SH-SY5Y (cell line): Measurements from ENCODE around the gene HNRNPM.

Source experiments
- GATA2 ChIP-seq: IDR thresholded peaks from 2 replicates; pipeline ENCODE4 v1.6.1; 2011; ENCODE audit warnings: mild to moderate bottlenecking, low read depth, low read length
- GATA3 ChIP-seq: IDR thresholded peaks from 2 replicates; pipeline ENCODE4 v1.6.1; 2011; ENCODE audit warnings: low read depth, mild to moderate bottlenecking, low read length, moderate library complexity

The HNRNPM gene

DNA sequence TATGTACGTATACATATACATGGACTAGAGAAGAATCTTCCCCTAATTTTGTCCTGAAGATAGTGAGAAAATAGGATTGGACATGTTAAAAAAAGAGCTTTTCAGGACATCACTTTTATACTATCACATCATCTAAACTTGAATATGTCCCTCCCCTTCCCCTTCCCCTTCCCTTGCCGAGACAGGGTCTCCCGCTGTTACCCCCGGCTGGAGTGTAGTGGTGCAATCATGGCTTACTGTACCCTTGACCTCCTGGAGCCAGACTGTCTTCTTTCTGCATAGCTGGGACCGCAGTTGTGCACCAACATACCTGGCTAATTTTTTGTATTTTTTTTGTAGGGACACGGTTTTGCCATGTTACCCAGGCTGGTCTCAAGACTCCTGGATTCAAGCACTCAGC is 6.6 kb downstream of the HNRNPM start:
- TF ChIP-seq GATA3 (no peak), GATA2 (no peak)

DNA sequence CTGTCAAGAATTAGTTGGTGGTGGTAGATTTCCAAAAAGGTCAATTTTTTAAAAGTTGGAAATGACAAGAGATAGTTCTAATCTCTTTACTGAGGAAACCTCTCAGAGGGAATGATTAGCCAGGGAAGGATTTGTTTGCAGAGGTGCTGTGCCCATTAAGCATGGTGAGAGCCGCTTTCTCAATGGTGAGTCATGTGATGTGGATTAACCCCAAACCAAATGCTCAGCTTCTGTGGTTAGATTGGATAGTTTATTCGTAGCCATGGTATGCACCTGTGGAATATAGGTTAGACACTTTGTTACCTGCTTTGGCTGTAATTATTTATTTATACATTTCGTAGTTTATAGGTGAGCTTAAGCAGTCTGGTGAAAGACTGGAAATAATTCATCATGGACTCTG is 7.1 kb downstream of the HNRNPM start:
- TF ChIP-seq GATA2 (no peak), GATA3 (no peak)

DNA sequence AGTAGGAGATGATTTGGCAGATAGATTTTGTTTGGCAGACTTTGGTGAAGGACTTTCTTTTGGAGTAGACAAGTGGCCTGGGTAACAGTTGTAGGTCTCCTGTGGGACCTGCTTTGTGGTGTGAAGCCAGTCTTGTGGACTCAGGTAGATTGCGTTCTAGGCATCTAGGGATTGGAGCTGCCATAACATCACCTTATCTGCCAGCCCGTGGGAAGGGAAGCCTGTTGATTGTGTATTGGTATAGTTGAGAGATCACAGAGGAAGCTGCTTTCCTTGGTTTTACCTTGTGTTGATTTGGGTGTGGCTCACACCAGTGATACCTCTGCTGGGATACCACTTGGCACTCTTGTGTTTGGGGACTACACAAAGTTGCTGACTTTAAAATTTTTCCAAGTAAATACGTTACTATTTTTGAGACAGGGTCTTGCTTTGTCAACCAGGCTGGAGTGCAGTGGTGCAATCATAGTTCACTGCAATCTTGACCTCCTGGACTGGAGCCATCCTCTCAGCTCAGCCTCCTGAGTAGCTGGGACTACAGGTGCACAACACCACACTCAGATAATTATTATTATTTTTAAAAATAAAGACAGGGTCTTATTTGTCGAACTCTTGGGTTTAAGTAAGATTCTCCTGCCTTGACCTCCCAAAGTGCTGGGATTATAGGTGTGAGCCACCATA is 7.8 kb downstream of the HNRNPM start:
- no peak for TF ChIP-seq GATA3
- TF ChIP-seq GATA2 = no peak

DNA sequence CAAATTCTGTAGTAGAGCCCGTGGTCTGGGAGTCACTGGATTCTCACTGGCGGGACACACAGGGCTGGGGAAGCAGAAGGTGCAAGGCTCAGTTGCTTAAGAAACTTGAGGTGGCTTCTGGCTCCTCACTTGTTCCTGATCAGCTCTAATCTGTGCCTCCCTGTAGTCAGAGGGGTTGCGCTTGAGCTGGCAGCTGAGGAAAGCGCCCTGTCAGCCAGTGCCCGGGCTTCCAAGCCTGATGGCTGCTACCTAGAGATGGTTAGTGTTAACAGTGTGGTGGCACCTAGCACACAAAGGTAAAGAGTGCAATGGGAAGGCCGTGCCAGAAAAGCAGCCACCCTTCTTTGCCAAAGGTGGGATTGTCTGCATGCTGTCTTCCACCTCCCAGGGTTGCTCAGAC is 8.8 kb downstream of the HNRNPM start:
- TF ChIP-seq GATA2 (no peak), GATA3 (no peak)

DNA sequence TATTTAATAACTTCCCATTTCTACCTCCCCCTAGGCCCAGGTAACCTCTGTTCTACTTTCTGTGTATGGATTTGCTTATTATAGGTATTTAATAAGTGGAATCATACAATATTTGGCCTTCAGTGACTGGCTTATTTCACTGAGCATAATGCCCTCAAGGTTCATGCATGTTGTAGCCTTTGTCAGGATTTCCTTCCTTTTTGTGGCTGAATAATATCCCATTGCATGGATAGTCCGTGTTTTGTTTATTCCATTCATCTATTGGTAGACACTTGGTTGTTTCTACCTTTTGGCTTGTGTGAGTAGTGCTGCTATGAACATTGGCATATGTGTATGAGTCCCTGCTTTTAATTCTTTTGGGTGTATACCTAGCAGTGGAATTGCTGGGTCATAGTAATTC is 9.4 kb downstream of the HNRNPM start:
- TF ChIP-seq GATA3 (no peak), GATA2 (no peak)

DNA sequence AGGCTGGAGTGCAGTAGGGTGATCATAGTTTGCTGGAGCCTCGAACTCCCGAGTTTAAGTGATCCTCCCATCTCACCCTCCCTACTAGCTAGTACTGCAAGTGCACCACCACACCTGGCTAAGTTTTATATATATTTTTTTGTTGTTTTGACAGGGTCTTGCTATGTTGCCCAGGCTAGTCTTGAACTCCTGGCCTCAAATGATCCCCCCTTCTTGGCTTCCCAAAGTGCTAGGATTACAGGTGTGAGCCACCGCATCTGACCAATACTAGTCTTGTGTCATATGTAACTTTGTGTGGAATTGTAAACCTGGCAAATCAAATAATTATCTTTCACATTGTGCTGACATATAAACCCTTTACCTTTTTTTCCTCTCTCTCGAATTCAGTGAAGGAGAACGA is 10.2 kb downstream of the HNRNPM start:
- TF ChIP-seq GATA3 (no peak), GATA2 (no peak)

DNA sequence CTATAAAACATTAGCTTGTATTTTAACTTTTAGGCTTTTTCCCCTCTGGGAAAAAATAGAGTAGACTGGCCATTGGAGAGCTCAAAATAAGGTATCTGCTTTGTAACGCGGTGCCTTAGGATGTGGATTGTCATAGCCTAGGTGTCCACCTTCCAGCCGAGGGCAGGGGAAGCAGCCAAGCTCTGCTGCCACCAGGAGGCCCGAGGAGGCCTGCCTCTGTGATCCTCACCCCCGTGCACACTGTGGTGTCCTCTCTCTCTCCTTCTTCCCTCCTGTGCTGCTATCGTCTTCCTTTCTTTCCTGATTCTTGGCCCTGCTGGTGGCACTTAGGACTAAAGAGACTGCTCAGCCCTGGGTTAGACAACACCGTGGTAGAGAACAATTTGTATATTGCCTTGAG is 11.3 kb downstream of the HNRNPM start:
- no peak for TF ChIP-seq GATA2
- TF ChIP-seq GATA3 = no peak

DNA sequence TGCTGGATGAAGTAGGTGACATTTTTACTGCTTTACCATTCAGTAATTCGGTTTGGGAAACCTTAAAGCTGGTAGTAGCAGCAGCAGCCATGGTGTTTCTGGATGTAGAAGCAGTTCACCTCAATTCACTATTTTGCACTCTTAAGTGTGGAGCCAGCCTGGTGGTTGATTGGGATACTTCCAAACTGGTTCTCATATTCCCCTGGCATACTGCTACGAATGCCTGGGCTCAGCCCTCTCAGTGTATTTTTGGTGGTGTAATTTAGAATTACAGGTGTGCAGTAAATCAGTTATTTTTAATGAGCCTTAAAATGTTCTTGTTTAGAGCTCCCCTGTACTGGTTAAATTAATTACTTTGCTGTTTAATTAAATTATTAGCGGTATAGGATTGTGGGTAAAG is 12.4 kb downstream of the HNRNPM start:
- TF ChIP-seq GATA3 = no peak

DNA sequence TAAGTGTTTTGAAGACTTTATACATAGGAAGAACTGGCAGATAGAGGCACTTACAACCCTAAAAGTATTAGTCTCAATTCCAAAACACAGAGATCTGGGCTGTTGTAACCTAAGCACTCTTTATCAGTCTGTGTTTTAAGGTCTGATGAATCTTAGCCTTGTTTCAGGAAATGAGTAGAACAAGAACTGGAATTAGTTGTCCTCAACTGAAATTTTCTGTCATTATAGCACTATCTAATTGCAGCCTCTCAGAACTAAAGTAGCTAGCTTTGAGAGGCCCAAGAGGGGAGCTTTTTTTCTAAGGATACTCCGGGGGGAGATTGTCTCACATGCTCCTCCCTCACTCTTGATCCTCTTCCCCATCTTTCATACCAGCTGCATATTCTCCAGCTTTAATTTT is 13.1 kb downstream of the HNRNPM start:
- TF ChIP-seq GATA3 (no peak), GATA2 (no peak)

DNA sequence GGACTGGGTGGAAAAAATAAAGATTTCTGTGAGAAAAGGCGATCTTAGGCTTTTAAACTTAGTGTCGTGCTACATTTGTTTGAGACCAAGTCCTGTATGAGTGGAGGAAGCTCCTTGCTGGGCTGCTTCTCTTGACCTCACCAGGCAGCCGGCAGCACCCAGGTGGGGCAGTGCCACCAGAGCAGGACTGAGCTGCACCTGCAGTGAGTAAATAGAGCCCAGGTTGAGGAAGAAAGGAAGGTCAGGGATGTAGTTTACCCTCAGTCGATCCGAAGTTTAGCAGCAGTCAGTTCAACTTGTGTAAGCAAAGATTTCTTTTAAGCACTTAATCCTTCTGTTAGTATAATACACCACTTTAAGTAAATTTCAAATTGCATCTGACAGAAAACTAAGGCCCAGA is 13.6 kb downstream of the HNRNPM start:
- TF ChIP-seq GATA2 (no peak), GATA3 (no peak)

DNA sequence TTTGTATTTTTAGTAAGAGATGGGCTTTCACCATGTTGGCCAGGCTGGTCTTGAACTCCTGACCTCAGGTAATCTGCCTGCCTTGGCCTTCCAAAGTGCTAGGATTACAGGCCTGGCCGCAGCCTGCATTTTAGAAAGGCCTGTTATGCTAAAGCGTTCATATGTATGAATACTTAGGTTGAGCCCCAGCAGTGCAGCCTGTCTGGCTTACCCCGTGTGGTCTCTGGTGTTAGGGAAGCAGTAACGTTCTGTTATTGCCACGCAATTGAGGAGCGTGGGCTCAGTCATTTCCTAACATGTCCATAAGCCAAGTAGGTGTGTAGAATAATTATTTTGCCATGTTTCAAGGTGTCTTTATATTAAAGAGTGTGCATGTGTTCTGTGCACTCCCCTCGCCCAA is 14.3 kb downstream of the HNRNPM start:
- TF ChIP-seq GATA3 (no peak), GATA2 (no peak)

DNA sequence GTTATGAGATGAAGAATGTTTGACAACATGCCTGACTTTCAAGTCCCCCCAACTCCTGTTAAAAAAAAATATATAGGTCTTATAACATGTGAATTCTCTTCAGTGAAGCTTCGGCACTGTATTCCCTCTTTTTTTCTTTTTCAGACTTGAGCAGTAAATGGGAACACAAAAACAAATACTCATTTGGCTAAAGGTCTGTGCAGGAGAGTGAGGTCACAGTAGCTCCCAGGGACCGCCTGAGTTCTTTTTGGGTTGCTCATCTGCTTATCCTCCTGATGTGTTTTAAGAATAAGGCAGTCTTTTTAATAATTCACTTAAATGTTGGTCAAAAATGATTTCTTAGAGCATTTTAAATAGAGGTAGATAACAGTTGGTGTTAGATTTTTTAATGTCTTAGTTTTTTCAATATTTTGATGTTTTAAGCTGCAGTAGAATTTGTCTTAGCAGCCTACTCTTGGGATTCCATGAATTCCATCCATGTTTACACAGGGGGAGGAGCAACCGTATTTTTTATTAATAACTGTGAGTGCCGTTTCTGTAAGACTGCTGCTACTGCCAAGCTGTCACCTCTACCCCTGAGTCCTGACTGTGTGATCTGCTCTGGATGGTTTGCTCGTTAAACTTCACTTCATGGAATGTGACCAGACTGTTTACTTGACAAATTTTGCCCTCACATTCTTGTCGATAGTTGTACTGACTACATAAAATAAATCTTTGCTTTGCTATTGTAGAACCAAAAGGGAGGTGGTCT is 14.9 kb downstream of the HNRNPM start:
- no peak for TF ChIP-seq GATA2

DNA sequence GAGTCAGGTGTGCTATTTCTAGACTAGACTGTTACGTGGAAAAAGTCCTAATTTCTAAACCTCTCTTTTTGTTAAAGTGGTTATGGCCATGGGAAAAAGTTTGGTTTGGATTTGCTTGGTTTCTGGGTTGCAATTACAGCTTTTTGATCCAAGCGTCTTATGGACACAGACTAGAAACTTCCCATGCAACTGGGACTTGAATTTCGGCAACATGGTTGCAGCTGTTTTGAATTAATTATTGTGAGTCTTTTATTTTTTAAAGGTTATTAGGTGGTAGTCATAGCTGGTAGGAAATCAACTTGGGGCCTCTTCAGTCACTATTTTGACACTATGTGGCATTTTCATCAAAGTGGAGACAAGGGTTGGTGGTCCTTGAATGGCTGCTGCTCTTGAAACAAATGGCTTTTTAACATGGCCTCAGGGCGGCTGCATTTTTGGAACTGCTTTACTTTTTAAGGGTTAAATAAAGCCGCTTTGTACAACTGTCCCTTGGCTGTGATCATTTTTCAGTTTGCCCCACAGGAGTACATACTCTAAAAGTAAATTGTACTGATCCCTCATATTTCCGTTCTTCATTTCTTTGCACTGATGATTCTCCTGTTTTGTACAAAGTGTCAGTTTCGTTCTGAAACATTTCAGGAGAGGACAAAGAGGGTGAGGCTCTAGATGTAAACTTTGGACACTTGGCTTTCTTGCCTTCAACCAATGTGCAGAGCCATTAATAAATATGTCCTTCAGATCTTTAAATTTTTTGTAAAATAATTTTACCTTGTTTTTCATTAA is 15.9 kb downstream of the HNRNPM start:
- TF ChIP-seq GATA2 = no peak
- no peak for TF ChIP-seq GATA3

DNA sequence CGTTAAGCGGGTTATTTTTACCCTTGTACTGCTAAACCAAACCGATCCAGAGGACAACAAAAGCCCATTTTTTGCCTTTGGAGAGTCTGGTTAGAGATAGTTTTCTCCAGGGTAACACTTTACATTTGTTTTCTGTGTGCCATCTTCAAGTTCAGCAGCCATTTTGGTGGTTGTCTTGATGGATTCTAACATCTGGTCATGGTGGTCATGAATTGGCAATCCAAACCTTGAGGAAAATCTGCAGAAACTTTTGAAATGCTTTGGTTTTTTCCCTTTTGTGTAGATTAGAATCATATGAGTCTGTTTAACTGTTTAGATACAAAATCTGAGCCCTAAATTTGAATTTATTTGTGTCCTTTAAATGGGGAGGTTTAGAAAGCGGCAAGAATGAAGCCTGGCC is 16.6 kb downstream of the HNRNPM start:
- no peak for TF ChIP-seq GATA2
- no peak for TF ChIP-seq GATA3

DNA sequence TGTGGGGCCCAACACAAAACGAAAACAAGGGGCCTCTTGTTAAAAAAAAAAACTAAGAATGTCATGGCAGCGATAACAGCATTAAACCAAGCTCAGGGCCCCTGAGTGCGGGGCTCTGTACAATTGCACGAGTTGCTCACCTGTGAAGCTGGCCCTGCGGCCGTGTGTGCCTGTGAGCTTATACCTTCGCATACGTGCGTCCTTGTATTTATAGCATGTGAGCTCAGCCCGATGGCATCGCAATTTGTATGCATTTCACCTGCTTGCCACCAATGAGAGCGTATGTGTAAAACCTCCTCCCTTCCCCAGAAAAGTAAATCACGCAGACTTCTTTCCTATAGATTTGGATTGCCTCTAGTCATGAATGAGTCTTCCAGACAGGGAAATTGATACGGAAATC is 17.1 kb downstream of the HNRNPM start:
- TF ChIP-seq GATA2 (no peak), GATA3 (no peak)

DNA sequence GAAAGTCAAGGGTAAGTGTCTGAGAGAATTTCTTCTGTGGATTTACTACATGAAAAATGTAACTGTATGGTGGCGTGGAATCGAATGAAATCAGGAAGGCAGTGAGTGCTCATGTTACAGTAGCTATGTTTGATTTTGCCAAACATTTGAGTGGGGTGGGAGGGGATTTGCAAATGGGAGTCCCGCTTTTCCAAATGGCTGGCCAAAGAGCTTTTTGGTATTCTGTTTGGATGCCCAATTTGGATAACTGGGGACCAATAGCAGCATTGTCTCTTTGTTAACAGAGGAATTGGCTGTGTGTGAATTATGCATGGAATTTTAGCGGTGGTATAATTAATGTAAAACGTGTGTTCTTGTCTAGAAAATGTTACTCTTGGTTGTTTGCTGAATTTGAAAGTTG is 17.8 kb downstream of the HNRNPM start:
- no peak for TF ChIP-seq GATA2
- TF ChIP-seq GATA3 = no peak
